GM10248 (cell line): Measurements from ENCODE around the gene TMEM19.

Source experiments
- CTCF ChIA-PET: fragments of 300-600 bp; sonication (Branson Sonifier 250); formaldehyde crosslinking; extraction: SDS; loops from one replicate; lab custom pipeline; 2021; ENCODE audit warnings: antibody characterized with exemption; lab: Yijun Ruan, JAX
- POLR2A ChIA-PET: fragments of 350-650 bp; sonication (Branson Sonifier 250); formaldehyde crosslinking; extraction: SDS; loops from one replicate; lab custom pipeline; 2020; ENCODE audit warnings: antibody characterized with exemption; lab: Yijun Ruan, JAX
- DNase-seq: peaks from one replicate; pipeline ENCODE4 v3.0.0; 2012; ENCODE audit errors: extremely low spot score
- TF ChIP-seq, protein P1 (sequence below): IDR thresholded peaks from 2 replicates; pipeline ENCODE4 v1.5.1; 2012; ENCODE audit warnings: mild to moderate bottlenecking, low read depth; ENCODE audit errors: extremely low read depth, missing control alignments, control extremely low read depth

TMEM19 gene

DNA sequence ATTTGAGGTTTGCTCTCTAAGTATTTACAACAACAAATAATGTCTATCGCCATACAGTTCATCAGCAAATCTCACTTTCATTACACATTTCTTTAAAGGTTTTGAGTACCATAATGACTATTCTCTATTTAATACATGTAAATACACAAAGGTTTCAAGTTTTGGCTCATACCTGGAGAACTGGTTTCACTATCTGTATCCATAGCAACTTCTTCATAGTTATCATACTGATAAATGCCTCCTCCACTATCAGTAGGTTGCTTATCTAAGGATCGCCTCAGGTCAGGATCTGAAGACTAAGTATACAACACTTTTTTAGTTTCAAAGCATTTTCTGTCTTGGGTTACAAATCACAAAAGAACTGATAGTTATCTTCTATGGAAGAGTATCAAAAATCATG is 43.6 kb upstream of the TMEM19 start:
- CTCF ChIA-PET, result interaction anchor here (0.9 to 2.7 kb wide), 5 partner anchors 9 to 250 kb away, joined by 3 to 12 read pairs (median 4); no protein-coding TSS in a partner anchor
- no peak for DNase-seq
- POLR2A ChIA-PET, result interaction anchor here (1.0 kb wide), 1 partner anchor 21 kb away, joined by 5 read pairs; no protein-coding TSS in a partner anchor
- TF ChIP-seq, protein P1, sequence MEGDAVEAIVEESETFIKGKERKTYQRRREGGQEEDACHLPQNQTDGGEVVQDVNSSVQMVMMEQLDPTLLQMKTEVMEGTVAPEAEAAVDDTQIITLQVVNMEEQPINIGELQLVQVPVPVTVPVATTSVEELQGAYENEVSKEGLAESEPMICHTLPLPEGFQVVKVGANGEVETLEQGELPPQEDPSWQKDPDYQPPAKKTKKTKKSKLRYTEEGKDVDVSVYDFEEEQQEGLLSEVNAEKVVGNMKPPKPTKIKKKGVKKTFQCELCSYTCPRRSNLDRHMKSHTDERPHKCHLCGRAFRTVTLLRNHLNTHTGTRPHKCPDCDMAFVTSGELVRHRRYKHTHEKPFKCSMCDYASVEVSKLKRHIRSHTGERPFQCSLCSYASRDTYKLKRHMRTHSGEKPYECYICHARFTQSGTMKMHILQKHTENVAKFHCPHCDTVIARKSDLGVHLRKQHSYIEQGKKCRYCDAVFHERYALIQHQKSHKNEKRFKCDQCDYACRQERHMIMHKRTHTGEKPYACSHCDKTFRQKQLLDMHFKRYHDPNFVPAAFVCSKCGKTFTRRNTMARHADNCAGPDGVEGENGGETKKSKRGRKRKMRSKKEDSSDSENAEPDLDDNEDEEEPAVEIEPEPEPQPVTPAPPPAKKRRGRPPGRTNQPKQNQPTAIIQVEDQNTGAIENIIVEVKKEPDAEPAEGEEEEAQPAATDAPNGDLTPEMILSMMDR, result no peak

DNA sequence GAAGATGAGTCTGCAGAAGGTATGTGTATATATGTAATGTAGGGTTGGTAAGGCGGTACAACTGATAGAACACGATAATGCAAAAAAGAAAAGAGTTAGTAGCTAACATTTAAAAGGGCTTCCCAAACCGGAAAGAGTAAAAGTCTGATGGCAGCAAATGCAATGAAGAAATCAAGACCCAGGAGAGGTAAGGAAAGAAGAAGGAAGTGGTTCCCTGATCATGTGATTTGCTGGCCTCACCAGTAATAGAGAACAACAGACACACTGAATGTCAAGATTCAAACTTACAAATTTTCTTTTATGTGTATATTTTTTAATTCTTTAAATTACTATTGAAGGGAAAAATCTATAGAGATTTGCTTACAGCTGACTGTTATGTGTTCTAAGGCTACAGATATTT is 40.6 kb upstream of the TMEM19 start:
- CTCF ChIA-PET, result interaction anchor here (1.1 to 6.3 kb wide), 9 partner anchors 8 to 101 kb away, joined by 3 to 49 read pairs (median 9); partner anchors contain the start of genes THAP2, TMEM19 and ZFC3H1

DNA sequence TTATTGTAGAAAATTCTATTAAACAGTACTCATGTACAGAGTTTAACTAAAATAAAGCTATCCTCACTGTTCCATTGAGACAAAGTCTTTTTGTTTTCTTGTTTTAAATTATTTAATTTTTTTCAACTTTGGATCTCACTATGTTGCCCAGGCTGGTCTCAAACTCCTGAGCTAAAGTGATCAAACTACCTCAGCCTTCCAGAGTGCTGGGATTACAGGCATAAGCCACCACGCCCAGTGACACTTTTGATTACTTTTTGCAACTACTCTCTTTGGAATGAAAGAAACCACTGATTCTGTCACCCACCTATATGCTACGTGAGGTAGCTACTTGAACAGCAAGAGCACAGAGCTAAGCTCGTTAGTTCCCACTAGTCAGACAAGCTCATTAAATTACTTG is 39.4 kb upstream of the TMEM19 start:
- TF ChIP-seq, protein P1, result no peak
- POLR2A ChIA-PET, result no interaction called here
- CTCF ChIA-PET, result interaction anchor here (1.2 to 6.3 kb wide), 8 partner anchors 9 to 100 kb away, joined by 3 to 49 read pairs (median 10); partner anchors contain the start of genes THAP2 and ZFC3H1
- DNase-seq, result no peak

More for the DNA sequence above, 40.6 kb upstream of the TMEM19 start:
- TF ChIP-seq, protein P1, result no peak
- POLR2A ChIA-PET, result no interaction called here
- no peak for DNase-seq

- ChIA-PET POLR2A (no interaction called here), CTCF (interaction anchor here (1.0 to 6.3 kb wide), 3 partner anchors 11 to 98 kb away, joined by 3 to 49 read pairs (median 4); no protein-coding TSS in a partner anchor)
- TF ChIP-seq, protein P1, result no peak
- DNase-seq, result no peak
These were observed 37.3 kb upstream of the TMEM19 start for GRCh38 chr12:71648537-71648936.

- ChIA-PET POLR2A (no interaction called here), CTCF (interaction anchor here (6.3 kb wide), 1 partner anchor 12 kb away, joined by 49 read pairs; no protein-coding TSS in a partner anchor)
- TF ChIP-seq, protein P1, result no peak
- no peak for DNase-seq
These were observed 36.5 kb upstream of the TMEM19 start for GRCh38 chr12:71649401-71649800.

GRCh38 chr12:71652656-71653055 is 33.2 kb upstream of the TMEM19 start:
- ChIA-PET POLR2A (no interaction called here), CTCF (interaction anchor here (1.0 kb wide), 1 partner anchor 10 kb away, joined by 3 read pairs; no protein-coding TSS in a partner anchor)
- TF ChIP-seq, protein P1, result no peak
- no peak for DNase-seq
